Tibial nerve (tissue), 4 donors: ENCODE results near the gene DNM3. TPM values are rescaled to one million over a fixed set of nuclear protein-coding genes. Genes with fewer than 3 reads are reported as not detected.

Source experiments
- DNase-seq, 2 donors: peaks; one replicate each; pipeline ENCODE4 v3.0.0-alpha.2; 2019; ENCODE audit warnings: low spot score in 2 of 2
- H3K27ac ChIP-seq, 4 donors: fragments of 200-600 bp; sonication (generic) in 3 of 4; one replicate each; pipeline ENCODE4 v1.5.1; 2017 to 2019; ENCODE audit warnings: mild to moderate bottlenecking in 1 of 4
- H3K27me3 ChIP-seq, 2 donors: fragments of 200-600 bp; sonication (generic) in 1 of 2; one replicate each; pipeline versions ENCODE4 v1.5.1 to v1.6.0; 2017 to 2019
- H3K36me3 ChIP-seq, 3 donors: fragments of 200-600 bp; sonication (generic); one replicate each; pipeline ENCODE4 v1.5.1; 2018 to 2019
- H3K4me1 ChIP-seq, 4 donors: fragments of 200-600 bp; sonication (generic) in 3 of 4; one replicate each; pipeline ENCODE4 v1.5.1; 2017 to 2019
- H3K4me3 ChIP-seq, 4 donors: fragments of 200-600 bp; sonication (generic) in 3 of 4; one replicate each; pipeline ENCODE4 v1.5.1; 2017 to 2019; ENCODE audit warnings: mild to moderate bottlenecking in 1 of 4, moderate library complexity in 1 of 4
- H3K9me3 ChIP-seq, 4 donors: fragments of 200-600 bp; sonication (generic) in 3 of 4; one replicate each; pipeline ENCODE4 v1.5.1; 2017 to 2019
- CTCF ChIP-seq, 5 experiments: fragments of 200-600 bp in 3 of 5; fragments of 450-650 bp in 2 of 5; sonication (generic) in 3 of 5; IDR thresholded peaks; one replicate each; pipeline ENCODE4 v1.5.1; 2016 to 2019; ENCODE audit warnings: antibody characterized with exemption in 5 of 5, mild to moderate bottlenecking in 3 of 5, moderate library complexity in 2 of 5
- EP300 ChIP-seq, 2 donors: sonication (generic); formaldehyde crosslinking; IDR thresholded peaks; one replicate each; pipeline ENCODE4 v1.6.1; 2017; ENCODE audit warnings: antibody characterized with exemption in 2 of 2, mild to moderate bottlenecking in 1 of 2
- POLR2A ChIP-seq, 2 donors: fragments of 450-650 bp; IDR thresholded peaks; one replicate each; pipeline ENCODE4 v1.6.1; 2017; ENCODE audit warnings: antibody characterized with exemption in 2 of 2, mild to moderate bottlenecking in 2 of 2, moderate library complexity in 2 of 2
- WGBS, 2 donors: methylation state at CpG; one replicate each; pipeline ENCODE4 v1.1.5; 2018; 5-methylcytosine and 5-hydroxymethylcytosine counted together
- total RNA-seq, 4 donors: library from RNA; depleted of rRNA; stranded (reverse); fragments of >200 nt; gene quantifications; one replicate each; pipeline ENCODE4 v1.1.0, GENCODE V29; 2016

The DNM3 gene
- total RNA-seq, 4 donors from 2014 or later: 9.8 to 15.3 (median 12.3) TPM

GRCh38 chr1:172137703-172138454 lies 296.6 kb downstream of the DNM3 start:
- Histone ChIP-seq H3K4me3 (no peak overlapping the region), H3K9me3 (no peaks in the 10 kb centered on the region), H3K27me3 (no peaks in the 10 kb centered on the region), H3K36me3 (peaks cover 0 to 4% (median 0%) of the 10 kb centered on the region in 3 donors), H3K4me1 (peaks cover 0 to 34% (median 6%) of the 10 kb centered on the region in 4 donors), H3K27ac (peak overlapping the region in 2 of 4 donors; percentile 75 to 89)
- WGBS, 2 donors: 86 to 93% methylated on average over 3 of the region's 3 CpGs
- TF ChIP-seq POLR2A (IDR thresholded peaks at IDR 0.05): no peak
- TF ChIP-seq CTCF (IDR thresholded peaks at IDR 0.05): no peak
- TF ChIP-seq EP300 (IDR thresholded peaks at IDR 0.05): no peak
- DNase-seq: no peak

GRCh38 chr1:172138634-172139033 lies 297.3 kb downstream of the DNM3 start:
- 71 to 88% methylated on average over 2 of the region's 2 CpGs for WGBS, 2 donors

GRCh38 chr1:172139196-172139595 lies 297.9 kb downstream of the DNM3 start:
- WGBS, 2 donors: 53 to 68% methylated on average over 1 of the region's 1 CpG
- no peak for DNase-seq
- Histone ChIP-seq H3K4me3 (peak overlapping the region in 1 of 4 donors; percentile 57), H3K27me3 (no peaks in the 10 kb centered on the region), H3K4me1 (peaks cover 0 to 37% (median 6%) of the 10 kb centered on the region in 4 donors), H3K36me3 (no peaks in the 10 kb centered on the region), H3K9me3 (no peaks in the 10 kb centered on the region), H3K27ac (peak overlapping the region in 2 of 4 donors; percentile 75 to 89)
- TF ChIP-seq CTCF (IDR thresholded peaks at IDR 0.05): no peak
- no peak for TF ChIP-seq POLR2A (IDR thresholded peaks at IDR 0.05)
- no peak for TF ChIP-seq EP300 (IDR thresholded peaks at IDR 0.05)

More at GRCh38 chr1:172138634-172139033, 297.3 kb downstream of the DNM3 start:
- Histone ChIP-seq H3K4me3 (no peak overlapping the region), H3K27me3 (no peaks in the 10 kb centered on the region), H3K4me1 (peaks cover 0 to 37% (median 6%) of the 10 kb centered on the region in 4 donors), H3K27ac (peak overlapping the region in 2 of 4 donors; percentile 75 to 89), H3K36me3 (no peaks in the 10 kb centered on the region), H3K9me3 (no peaks in the 10 kb centered on the region)
- no peak for TF ChIP-seq CTCF (IDR thresholded peaks at IDR 0.05)
- no peak for TF ChIP-seq POLR2A (IDR thresholded peaks at IDR 0.05)
- TF ChIP-seq EP300 (IDR thresholded peaks at IDR 0.05): no peak
- no peak for DNase-seq

GRCh38 chr1:172140072-172140471 lies 298.8 kb downstream of the DNM3 start:
- no peak for TF ChIP-seq POLR2A (IDR thresholded peaks at IDR 0.05)
- TF ChIP-seq EP300 (IDR thresholded peaks at IDR 0.05): no peak
- TF ChIP-seq CTCF (IDR thresholded peaks at IDR 0.05): no peak
- Histone ChIP-seq H3K4me3 (peak overlapping the region in 1 of 4 donors; percentile 57), H3K27ac (peak overlapping the region in 2 of 4 donors; percentile 75 to 89), H3K9me3 (no peaks in the 10 kb centered on the region), H3K27me3 (no peaks in the 10 kb centered on the region), H3K4me1 (peaks cover 0 to 37% (median 6%) of the 10 kb centered on the region in 4 donors), H3K36me3 (no peaks in the 10 kb centered on the region)
- WGBS, 2 donors: 41 to 46% methylated on average over 3 of the region's 3 CpGs
- DNase-seq: no peak

- Histone ChIP-seq H3K36me3 (no peaks in the 10 kb centered on the region), H3K4me1 (peaks cover 0 to 36% (median 6%) of the 10 kb centered on the region in 4 donors), H3K27ac (peak overlapping the region in 3 of 4 donors; percentile 56 to 89 (median 75)), H3K27me3 (no peaks in the 10 kb centered on the region), H3K9me3 (no peaks in the 10 kb centered on the region), H3K4me3 (peak overlapping the region in 1 of 4 donors; percentile 57)
- no peak for DNase-seq
- TF ChIP-seq POLR2A (IDR thresholded peaks at IDR 0.05) (no peak), EP300 (IDR thresholded peaks at IDR 0.05) (no peak), CTCF (IDR thresholded peaks at IDR 0.05) (no peak)
These were observed 299.3 kb downstream of the DNM3 start for GRCh38 chr1:172140591-172140990.
